Right ventricle myocardium superior (tissue), 1 donor: ENCODE measurements around the gene HSD17B8. TPM values are rescaled to one million over a fixed set of nuclear protein-coding genes. Genes with fewer than 3 reads are reported as not detected.

Experiments
- ATAC-seq: fragments of 200-7000 bp; cut with Tn5 transposase; one replicate; pipeline ENCODE4 v1.9.1; 2020; ENCODE audit warnings: mild to moderate bottlenecking; ENCODE audit not compliant: poor library complexity
- DNase-seq: peaks from one replicate; pipeline ENCODE4 v3.0.0-alpha.2; 2020
- intact Hi-C: fragments of 100-400 bp; cut with DNase I; formaldehyde crosslinking; loops from one replicate; pipeline ENCODE4 v1.11.2; 2022
- total RNA-seq: library from RNA; stranded (reverse); fragmentation: NEBNext Ultra II Directional; extraction: Animal tissue kit (Norgen Biotek cat#: 25700); gene quantifications from one replicate; pipeline ENCODE4 v1.2.1, GENCODE V29; 2021
- donor health status: DM: no; HTN: yes; CAD: no; lungs with severe emphysema.

Gene HSD17B8
- total RNA-seq, 1 donor from 2014 or later = 25.1 TPM

GRCh38 chr6:33169291-33170175, 34.9 kb upstream of the HSD17B8 start:
- intact Hi-C loops = no loop called here
- no peak for DNase-seq

GRCh38 chr6:33170176-33171015, 34.1 kb upstream of the HSD17B8 start:
- DNase-seq = no peak
- intact Hi-C loops = no loop called here
- no peak for ATAC-seq

More at GRCh38 chr6:33169291-33170175, 34.9 kb upstream of the HSD17B8 start:
- ATAC-seq = no peak

GRCh38 chr6:33171016-33171879, 33.2 kb upstream of the HSD17B8 start:
- ATAC-seq = no peak
- DNase-seq = no peak
- intact Hi-C loops = no loop called here

- DNase-seq (no peak), ATAC-seq (no peak)
- intact Hi-C loops = no loop called here
These were observed 32.4 kb upstream of the HSD17B8 start for GRCh38 chr6:33171880-33172687.

- no peak for DNase-seq
- intact Hi-C loops = no loop called here
- ATAC-seq = peak; percentile 42
These were observed 31.5 kb upstream of the HSD17B8 start for GRCh38 chr6:33172688-33173534.

DNA sequence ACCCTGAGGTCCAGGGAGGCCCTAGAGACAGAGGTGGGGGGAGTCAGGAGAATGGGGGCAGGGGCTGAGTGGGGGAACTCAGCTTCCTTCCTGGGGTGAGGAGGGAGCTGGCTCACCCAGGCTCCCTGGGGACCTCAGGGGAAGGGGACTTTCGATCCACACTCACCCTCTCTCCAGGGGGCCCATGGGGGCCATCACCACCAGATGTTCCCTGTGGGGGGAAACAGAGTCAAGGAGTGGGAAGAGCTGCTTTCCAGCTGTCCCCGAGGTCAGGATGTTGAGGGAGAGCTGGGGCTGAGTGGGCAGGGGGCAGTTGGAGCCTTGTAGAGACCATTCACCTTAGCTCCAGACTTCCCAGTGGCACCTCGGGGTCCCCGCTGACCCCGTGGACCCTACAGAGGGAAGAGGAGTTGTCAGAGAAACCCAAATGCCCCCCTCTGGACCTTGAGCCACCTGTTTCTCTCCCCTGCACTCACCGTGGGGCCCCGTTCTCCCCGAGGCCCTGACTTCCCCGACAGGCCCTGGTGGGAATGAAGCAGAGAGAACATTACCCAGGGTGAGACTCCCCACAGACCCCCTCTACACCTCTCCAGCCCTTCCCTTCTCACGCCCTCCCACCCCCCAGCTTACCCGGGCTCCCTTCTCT, 30.8 kb upstream of the HSD17B8 start:
- DNase-seq = no peak
- ATAC-seq = no peak
- intact Hi-C loops = no loop called here

DNA sequence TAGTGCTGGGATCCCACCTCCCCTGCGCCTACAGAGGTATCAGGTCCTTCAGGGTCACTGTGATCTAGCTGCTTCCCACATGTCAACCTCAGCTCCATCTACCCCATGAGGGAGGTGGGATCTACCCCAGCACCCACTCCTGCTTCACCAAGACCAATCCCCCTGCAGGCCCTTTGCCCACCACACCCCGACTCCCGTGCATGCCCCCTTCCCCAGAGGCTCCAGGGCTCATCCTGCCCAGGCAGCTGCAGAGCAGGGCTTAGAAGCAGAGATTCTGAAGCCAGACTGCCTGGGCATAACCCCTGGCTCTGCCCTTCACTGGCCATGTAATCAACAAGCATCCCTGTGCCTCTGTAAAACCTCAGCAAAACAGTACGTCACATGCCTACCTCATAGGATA, 29.7 kb upstream of the HSD17B8 start:
- DNase-seq = no peak
- intact Hi-C loops = no loop called here
- no peak for ATAC-seq

DNA sequence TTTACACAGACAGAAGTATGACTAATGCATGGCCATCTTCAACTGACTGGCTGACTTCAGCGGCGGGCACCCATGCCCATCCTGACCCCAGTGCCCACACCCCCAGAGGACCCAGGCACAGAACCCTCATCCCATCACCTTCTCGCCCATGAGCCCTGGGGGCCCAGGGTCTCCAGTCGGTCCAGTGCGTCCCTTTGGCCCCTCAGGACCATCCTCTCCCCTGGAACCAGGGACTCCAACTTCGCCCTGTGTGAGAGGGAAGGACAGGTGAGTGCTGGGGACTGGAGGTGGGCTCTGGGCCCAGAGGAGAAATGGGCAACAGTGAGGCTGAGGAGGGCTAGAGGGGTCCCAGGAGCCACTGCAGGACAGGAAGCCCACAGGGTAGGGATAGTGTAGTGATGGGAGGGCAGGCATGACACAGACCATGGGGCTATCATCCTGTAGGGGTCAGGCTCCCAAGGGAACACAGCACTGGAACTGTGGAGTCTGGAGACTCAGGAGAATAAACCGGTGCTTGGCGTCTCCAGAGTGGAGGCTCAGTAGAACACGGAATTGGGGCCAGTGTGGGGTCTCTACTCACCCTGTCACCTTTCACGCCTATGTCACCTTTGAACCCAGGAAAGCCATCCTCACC, 28.9 kb upstream of the HSD17B8 start:
- intact Hi-C loops = no loop called here
- no peak for ATAC-seq
- DNase-seq = no peak

- ATAC-seq (no peak), DNase-seq (no peak)
- intact Hi-C loops = no loop called here
These were observed 27.5 kb upstream of the HSD17B8 start for GRCh38 chr6:33176906-33177305.

DNA sequence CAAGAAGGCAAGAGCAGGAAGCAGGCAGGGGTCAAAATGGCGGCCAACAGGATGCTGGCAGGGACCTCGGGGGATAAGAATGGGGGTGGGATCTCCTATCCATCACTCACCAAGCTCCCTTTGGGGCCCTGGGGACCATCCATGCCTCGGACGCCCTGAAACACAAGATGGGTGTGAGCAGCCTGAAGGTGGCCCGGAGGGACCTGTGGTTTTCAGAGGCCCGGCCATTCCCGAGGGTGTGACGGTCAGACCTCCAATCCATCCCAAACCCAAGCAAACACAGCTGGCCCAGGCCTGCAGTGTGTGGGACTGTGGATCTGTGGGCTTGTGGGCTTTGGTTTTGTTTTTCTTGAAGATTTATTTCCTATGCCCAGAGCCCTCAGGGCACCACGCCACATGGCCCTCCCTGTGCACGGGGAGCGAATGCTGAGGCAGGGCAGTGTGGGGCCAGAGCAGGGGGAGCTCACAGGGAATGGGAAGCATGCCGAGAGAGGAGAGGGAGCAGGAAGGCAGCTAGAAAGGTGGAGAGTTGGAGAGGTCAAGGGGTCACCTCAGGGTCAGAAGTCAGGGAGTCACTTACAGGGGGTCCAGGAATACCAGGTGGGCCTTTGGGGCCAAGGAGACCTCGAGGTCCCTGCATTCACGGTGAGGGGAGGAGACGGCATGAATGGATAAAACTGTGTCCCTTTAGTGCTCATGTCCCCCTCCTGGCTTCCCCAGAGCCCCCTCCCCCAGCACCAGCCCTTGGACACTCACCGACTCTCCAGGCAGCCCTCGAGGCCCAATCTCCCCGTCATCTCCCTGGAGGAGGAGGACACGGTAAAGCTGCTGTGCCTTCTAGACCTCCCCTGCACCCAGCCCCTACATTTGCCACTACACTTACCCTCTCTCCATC, 26.7 kb upstream of the HSD17B8 start:
- ATAC-seq = no peak
- intact Hi-C loops = no loop called here
- DNase-seq = no peak

GRCh38 chr6:33178755-33179475, 25.5 kb upstream of the HSD17B8 start:
- ATAC-seq (no peak), DNase-seq (no peak)
- intact Hi-C loops = no loop called here

- intact Hi-C loops = no loop called here
- DNase-seq (no peak), ATAC-seq (no peak)
These were observed 23.3 kb upstream of the HSD17B8 start for GRCh38 chr6:33181141-33181540.

- intact Hi-C loops = no loop called here
- DNase-seq (no peak), ATAC-seq (no peak)
These were observed 21.3 kb upstream of the HSD17B8 start for GRCh38 chr6:33183071-33183683.

GRCh38 chr6:33185190-33185589, 19.3 kb upstream of the HSD17B8 start:
- intact Hi-C loops = no loop called here
- no peak for DNase-seq
- ATAC-seq = no peak
